ENCODE data around the gene MYO1C.
"Not testable (repeated sequence)": the region's sequence is repeated elsewhere in the genome, so short reads cannot be mapped to it uniquely, and the experiment has no call there.

MYO1C gene

GRCh38 chr17:1422885-1423284, 69.6 kb downstream of the MYO1C start:
- DNase-seq = peak; percentile 46 to 66

GRCh38 chr17:1421470-1421869, 71.0 kb downstream of the MYO1C start:
- DNase-seq = no peak

GRCh38 chr17:1420981-1421380, 71.5 kb downstream of the MYO1C start:
- DNase-seq = no peak

DNA sequence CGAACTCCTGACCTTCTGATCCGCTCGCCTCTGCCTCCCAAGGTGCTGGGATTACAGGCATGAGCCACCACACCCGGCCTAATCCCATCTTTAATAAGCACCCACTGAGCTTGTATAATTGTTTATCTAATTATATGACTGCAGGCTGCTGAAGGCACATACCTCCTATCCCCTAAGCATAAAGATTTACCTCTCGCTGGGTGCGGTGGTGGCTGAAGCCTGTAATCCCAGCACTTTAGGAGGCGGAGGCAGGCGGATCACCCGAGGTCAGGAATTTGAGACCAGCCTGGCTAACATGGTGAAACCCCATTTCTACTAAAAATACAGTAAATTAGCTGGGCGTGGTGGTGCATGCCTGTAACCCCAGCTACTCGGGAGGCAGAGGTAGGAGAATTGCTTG, 72.3 kb downstream of the MYO1C start:
- no peak for DNase-seq

DNA sequence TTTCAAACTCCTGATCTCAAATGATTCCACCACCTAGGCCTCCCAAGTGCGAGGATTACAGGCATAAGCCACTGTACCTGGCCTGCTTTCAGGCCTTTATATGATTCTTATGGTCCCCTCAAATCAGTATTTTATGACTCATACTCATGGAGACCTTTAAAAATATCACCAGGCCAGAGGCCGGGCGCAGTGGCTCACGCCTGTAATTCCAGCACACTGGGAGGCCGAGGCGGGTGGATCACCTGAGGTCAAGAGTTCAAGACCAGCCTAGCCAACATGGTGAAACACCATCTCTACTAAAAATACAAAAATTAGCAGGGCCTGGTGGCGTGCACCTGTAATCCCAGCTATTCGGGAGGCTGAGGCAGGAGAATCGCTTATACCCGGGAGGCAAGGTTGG, 74.0 kb downstream of the MYO1C start:
- DNase-seq = not testable (repeated sequence)

DNA sequence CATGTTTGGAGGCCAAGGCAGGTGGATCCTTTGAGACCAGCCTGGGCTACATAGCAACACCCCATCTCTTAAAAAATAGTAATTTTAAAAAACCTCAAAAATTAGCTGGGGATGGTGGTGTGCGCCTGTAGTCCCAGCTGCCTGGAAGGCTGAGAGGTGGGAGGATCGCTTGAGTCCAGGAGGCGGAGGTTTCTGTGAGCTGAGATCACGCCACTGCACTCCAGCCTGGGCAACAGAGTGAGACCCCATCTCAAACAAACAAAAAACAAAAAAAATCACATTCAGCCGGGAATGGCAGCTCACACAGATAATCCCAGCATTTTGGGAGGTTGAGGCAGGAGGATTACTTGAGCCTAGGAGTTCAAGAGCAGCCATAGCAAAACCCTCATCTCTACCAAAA, 76.1 kb downstream of the MYO1C start:
- DNase-seq = no peak

- DNase-seq = no peak
These were observed 77.9 kb downstream of the MYO1C start for GRCh38 chr17:1414634-1415033.

Data from inflammatory macrophage (primary cell).